ENCODE results near the gene PRG3.

DNA sequence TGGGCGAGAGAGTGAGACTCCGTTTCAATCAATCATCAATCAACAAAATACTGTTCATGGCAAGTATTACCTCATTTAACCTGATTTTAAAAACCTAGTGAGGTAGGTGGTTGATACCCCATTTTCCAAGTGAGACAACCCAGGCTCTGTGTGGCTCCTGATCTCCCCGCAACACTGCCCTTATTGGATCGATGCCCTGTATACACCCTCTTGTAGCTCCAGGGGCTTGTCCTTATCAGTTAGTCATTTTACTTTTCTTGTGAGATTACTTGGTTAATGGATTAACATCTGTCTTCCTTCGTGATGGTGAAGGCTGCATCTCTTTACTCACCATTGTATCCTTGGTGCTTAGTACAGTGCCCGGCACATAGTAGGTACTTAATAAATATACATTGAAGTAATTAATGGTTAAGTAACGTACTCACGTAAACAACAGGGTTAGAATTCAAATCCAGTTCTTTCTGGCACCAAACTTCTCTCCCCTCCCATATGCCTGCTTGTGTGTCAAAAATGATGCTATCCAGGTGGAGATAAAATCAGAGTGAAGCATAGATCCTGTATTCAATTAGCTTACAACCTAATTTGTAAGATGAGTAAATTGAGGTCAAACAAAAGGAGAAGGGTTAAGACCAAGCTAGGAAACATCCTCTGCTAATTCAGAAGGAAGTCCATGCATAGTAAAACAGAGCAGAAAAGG, 11.3 kb upstream of the PRG3 start:
- TF ChIP-seq, protein P1, sequence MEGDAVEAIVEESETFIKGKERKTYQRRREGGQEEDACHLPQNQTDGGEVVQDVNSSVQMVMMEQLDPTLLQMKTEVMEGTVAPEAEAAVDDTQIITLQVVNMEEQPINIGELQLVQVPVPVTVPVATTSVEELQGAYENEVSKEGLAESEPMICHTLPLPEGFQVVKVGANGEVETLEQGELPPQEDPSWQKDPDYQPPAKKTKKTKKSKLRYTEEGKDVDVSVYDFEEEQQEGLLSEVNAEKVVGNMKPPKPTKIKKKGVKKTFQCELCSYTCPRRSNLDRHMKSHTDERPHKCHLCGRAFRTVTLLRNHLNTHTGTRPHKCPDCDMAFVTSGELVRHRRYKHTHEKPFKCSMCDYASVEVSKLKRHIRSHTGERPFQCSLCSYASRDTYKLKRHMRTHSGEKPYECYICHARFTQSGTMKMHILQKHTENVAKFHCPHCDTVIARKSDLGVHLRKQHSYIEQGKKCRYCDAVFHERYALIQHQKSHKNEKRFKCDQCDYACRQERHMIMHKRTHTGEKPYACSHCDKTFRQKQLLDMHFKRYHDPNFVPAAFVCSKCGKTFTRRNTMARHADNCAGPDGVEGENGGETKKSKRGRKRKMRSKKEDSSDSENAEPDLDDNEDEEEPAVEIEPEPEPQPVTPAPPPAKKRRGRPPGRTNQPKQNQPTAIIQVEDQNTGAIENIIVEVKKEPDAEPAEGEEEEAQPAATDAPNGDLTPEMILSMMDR (IDR thresholded peaks at IDR 0.05), result no peak
- no peak for TF ChIP-seq EZH2 (IDR thresholded peaks at IDR 0.05; ENCODE audit: borderline replicate concordance, insufficient read depth, low read depth, low read length, poor library complexity, severe bottlenecking)

Measured in B cell (primary cell).